ENCODE results near the gene FEN1. TPM values are rescaled to one million over a fixed set of nuclear protein-coding genes. Genes with fewer than 3 reads are reported as not detected.

FEN1 gene
- total RNA-seq, 1 donor from 2014 or later, result 23.9 TPM

DNA sequence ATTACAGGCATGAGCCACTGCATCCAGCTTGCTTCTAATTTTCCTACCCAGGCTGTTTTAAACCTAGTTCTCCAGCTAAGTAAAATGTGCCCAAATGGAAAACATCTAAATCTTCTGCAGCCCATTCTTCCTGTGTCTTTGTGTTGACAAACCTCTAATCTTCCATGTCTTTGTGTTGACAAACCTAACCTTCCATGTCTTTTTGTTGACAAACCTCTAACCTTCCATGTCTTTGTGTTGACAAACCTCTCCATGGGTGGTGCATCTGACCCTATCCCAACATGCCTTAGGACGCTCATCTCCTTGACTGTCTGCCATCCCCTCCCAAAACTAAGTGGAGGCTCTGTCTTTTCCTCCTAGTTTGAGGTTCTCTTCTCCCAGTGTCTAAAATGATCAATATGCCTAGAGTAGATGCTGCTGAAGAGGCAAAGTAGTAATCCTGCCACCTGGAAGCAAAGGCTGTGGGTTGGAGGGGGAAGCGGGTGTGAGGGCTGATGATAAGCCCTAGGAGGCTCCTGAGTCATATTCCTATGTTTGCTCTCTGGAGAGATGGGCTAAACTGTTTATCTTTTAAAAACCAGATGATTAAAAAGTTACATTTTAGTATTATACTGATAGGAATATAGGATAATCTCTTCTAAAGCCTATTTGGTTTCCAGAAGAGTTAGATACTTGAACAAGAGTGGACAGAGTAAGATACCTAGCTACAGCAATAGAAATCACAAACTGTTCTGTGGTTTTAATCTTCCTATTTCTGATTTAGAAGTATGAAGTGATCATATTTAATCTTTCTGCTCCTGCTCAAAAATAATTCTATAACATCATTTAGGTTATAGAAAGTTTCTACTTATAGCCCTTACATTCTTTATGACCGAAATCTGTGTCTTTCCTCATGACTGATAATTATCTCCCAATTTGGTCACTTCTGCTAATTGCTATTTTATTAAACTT lies 7.9 kb downstream of the FEN1 start:
- ATAC-seq (ENCODE audit: low read depth) (no peak), DNase-seq (no peak)
- no peak overlapping the region for H3K27ac Mint-ChIP-seq
- no peaks in the 10 kb centered on the region for H3K9me3 Mint-ChIP-seq
- intact Hi-C loops (cut with micrococcal nuclease), result no loop called here
- no peaks in the 10 kb centered on the region for H3K27me3 Mint-ChIP-seq
- POLR2A ChIA-PET, result interaction anchor here (0.7 to 1.6 kb wide), 3 partner anchors 14 to 80 kb away, joined by 3 to 6 read pairs (median 6); no protein-coding TSS in a partner anchor
- peaks cover 33% of the 10 kb centered on the region for H3K36me3 Mint-ChIP-seq (ENCODE audit: low read depth)
- CTCF ChIA-PET, result interaction anchor here (1.1 to 6.2 kb wide), 4 partner anchors 15 to 281 kb away, joined by 3 to 167 read pairs (median 6); no protein-coding TSS in a partner anchor
- peaks cover 4% of the 10 kb centered on the region for H3K4me1 Mint-ChIP-seq
- TF ChIP-seq, protein P1, sequence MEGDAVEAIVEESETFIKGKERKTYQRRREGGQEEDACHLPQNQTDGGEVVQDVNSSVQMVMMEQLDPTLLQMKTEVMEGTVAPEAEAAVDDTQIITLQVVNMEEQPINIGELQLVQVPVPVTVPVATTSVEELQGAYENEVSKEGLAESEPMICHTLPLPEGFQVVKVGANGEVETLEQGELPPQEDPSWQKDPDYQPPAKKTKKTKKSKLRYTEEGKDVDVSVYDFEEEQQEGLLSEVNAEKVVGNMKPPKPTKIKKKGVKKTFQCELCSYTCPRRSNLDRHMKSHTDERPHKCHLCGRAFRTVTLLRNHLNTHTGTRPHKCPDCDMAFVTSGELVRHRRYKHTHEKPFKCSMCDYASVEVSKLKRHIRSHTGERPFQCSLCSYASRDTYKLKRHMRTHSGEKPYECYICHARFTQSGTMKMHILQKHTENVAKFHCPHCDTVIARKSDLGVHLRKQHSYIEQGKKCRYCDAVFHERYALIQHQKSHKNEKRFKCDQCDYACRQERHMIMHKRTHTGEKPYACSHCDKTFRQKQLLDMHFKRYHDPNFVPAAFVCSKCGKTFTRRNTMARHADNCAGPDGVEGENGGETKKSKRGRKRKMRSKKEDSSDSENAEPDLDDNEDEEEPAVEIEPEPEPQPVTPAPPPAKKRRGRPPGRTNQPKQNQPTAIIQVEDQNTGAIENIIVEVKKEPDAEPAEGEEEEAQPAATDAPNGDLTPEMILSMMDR (IDR thresholded peaks at IDR 0.05), result no peak
- H3K4me3 Mint-ChIP-seq, result no peak overlapping the region

DNA sequence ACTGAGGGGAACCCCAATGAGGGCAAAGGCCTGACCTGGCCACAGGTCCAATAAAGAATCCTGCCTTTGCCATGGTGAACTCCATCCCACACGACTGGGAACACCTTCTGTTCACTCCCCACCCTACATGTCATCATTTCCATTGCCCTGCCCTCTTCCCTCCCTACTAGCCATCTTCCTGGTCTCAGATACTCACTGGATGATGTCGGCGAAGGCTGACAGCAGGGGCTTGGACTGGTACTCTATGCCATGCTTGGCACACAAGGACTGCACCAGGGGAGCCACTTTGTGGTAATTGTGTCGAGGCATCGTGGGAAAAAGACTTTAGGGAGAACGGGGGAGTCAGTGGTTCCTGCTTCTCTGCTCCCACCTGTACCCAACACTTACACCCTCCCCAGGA lies 9.9 kb downstream of the FEN1 start:
- CTCF ChIA-PET, result interaction anchor here (1.2 to 2.5 kb wide), 2 partner anchors 145 to 306 kb away, joined by 3 to 6 read pairs; no protein-coding TSS in a partner anchor
- no peaks in the 10 kb centered on the region for H3K27me3 Mint-ChIP-seq
- no peak overlapping the region for H3K27ac Mint-ChIP-seq
- TF ChIP-seq, protein P1 (IDR thresholded peaks at IDR 0.05), result no peak
- ATAC-seq (ENCODE audit: low read depth), result no peak
- no peaks in the 10 kb centered on the region for H3K4me1 Mint-ChIP-seq
- intact Hi-C loops (cut with micrococcal nuclease), result no loop called here
- POLR2A ChIA-PET, result no interaction called here
- H3K9me3 Mint-ChIP-seq, result no peaks in the 10 kb centered on the region
- peaks cover 20% of the 10 kb centered on the region for H3K36me3 Mint-ChIP-seq (ENCODE audit: low read depth)
- no peak for DNase-seq
- no peak overlapping the region for H3K4me3 Mint-ChIP-seq

DNA sequence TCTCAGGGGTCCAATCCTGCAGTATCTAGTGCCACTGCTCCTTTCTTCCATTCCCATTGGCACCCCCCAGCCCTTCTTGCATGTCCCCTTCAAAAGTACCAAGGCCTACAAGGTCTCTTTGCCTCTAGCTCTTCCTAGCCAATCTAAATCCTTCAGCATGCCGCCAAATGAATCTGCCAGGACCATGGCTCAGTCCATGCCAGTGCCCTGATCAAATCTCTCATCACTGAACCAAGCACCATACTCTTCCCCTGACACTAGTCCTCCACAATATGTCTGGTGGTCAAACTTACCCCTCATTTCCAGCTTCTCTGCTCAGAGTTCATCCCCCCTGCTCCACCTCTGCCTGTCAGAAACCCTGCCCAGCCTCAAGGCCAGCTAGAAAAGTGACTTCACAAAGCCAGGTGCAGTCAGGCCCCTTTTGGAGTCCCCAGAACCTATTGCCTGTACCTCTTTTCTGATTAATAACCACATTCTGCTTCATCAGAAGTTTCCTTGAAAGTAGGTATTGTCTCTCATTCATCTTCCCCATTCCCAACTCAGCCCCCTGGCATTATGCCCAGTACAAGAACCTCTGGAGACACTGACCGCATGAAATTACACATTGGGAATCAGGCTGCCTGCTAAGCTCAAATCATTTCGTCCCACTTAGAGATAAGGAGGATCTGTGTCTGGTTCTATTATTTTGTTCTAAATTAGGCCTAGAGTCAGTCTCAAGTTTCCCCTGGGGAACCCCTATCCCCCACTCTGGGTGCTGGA lies 11.4 kb downstream of the FEN1 start:
- TF ChIP-seq, protein P1 (IDR thresholded peaks at IDR 0.05), result no peak
- Mint-ChIP-seq H3K36me3 (ENCODE audit: low read depth) (peaks cover 17% of the 10 kb centered on the region), H3K9me3 (no peaks in the 10 kb centered on the region), H3K27ac (no peak overlapping the region), H3K4me3 (no peak overlapping the region), H3K27me3 (no peaks in the 10 kb centered on the region), H3K4me1 (no peaks in the 10 kb centered on the region)
- ATAC-seq (ENCODE audit: low read depth), result no peak
- ChIA-PET CTCF (interaction anchor here (1.3 to 1.7 kb wide), 2 partner anchors 278 to 304 kb away, joined by 4 to 6 read pairs; no protein-coding TSS in a partner anchor), POLR2A (no interaction called here)
- no peak for DNase-seq
- intact Hi-C loops (cut with micrococcal nuclease), result no loop called here

DNA sequence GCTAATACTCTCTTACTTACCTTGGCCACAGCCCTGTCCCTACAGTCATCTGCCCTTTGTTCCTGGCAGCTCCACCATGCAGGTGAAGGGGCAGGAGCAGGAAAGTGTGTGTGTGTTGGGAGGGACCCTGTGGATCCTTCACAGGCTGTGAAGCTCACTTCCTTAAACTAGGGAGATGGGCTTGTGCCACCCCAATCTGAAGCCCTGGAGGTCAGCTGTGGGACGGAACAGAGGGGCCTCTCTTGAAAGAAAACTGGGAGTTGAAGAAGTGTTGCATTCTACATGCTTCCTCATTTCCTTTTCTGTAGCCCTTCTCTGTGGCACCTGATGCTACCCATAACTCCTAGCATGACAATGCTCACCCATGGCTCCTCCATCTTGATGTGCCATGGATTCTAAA lies 12.4 kb downstream of the FEN1 start:
- no peak overlapping the region for H3K27ac Mint-ChIP-seq
- CTCF ChIA-PET, result interaction anchor here (0.7 to 1.3 kb wide), 4 partner anchors 8 to 277 kb away, joined by 3 to 6 read pairs (median 4); no protein-coding TSS in a partner anchor
- H3K4me3 Mint-ChIP-seq, result no peak overlapping the region
- intact Hi-C loops (cut with micrococcal nuclease), result no loop called here
- H3K27me3 Mint-ChIP-seq, result no peaks in the 10 kb centered on the region
- H3K4me1 Mint-ChIP-seq, result no peaks in the 10 kb centered on the region
- DNase-seq, result no peak
- H3K36me3 Mint-ChIP-seq (ENCODE audit: low read depth), result peaks cover 21% of the 10 kb centered on the region
- no peaks in the 10 kb centered on the region for H3K9me3 Mint-ChIP-seq
- ATAC-seq (ENCODE audit: low read depth), result no peak
- POLR2A ChIA-PET, result interaction anchor here (1.9 kb wide), 1 partner anchor 8 kb away, joined by 5 read pairs; no protein-coding TSS in a partner anchor
- TF ChIP-seq, protein P1 (IDR thresholded peaks at IDR 0.05), result no peak
